Measurements from ENCODE around the gene ADAT2. TPM values are rescaled to one million over a fixed set of nuclear protein-coding genes. Genes with fewer than 3 reads are reported as not detected.
A peak's percentile ranks its signal among the peaks of the same experiment; 100 is the strongest.

ADAT2 gene
- total and polyA plus RNA-seq, 7 donors: 0.60 to 8.7 (median 2.5) TPM

DNA sequence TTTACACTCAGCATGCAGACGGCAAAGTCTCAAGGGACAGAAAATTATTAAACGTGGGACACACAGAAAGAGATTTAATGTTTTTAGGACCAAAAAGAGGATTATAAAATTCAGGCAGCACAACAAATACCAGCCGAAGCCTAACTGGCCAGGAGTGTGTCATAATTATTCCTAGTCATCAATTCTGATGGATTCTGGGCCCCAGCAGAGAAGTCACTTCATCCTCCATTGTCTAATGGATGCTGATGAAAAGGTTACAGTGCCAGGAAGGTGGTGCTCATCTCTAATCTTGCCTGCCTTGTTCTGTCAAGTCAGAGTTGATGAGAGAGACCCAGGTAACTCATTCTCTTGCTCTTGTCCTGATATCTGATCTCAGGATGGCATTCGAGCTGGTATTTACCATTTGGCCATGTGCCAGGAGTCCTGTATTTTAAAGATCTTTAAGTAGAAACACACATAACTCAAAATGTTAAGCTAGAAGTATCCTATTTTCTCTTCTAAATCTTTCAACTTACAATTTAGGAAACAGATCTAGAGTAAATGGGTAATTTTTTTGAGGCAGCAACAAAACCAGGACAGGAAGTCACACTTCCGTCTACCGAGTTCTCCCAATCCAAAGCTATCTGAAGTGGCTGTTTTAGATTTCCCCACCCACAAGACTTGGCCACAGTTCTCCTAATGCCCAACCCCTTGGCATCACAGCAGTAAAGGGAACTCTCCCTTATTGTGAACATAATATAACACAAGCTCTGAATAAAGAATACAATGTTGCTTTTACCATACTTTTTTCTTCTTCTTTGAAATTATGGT, 50.0 kb downstream of the ADAT2 start:
- 37 to 45% methylated on average over 6 of the region's 6 CpGs for WGBS, 2 donors
- no peak for DNase-seq
- intact Hi-C loops (cut with DNase I): no loop called here
- Histone ChIP-seq H3K4me1 (no peaks in the 10 kb centered on the region), H3K36me3 (no peaks in the 10 kb centered on the region), H3K4me3 (no peak overlapping the region), H3K9me3 (no peaks in the 10 kb centered on the region), H3K27me3 (no peaks in the 10 kb centered on the region), H3K27ac (no peak overlapping the region)
- TF ChIP-seq, protein P1, sequence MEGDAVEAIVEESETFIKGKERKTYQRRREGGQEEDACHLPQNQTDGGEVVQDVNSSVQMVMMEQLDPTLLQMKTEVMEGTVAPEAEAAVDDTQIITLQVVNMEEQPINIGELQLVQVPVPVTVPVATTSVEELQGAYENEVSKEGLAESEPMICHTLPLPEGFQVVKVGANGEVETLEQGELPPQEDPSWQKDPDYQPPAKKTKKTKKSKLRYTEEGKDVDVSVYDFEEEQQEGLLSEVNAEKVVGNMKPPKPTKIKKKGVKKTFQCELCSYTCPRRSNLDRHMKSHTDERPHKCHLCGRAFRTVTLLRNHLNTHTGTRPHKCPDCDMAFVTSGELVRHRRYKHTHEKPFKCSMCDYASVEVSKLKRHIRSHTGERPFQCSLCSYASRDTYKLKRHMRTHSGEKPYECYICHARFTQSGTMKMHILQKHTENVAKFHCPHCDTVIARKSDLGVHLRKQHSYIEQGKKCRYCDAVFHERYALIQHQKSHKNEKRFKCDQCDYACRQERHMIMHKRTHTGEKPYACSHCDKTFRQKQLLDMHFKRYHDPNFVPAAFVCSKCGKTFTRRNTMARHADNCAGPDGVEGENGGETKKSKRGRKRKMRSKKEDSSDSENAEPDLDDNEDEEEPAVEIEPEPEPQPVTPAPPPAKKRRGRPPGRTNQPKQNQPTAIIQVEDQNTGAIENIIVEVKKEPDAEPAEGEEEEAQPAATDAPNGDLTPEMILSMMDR (IDR thresholded peaks at IDR 0.05): no peak
- TF ChIP-seq POLR2AphosphoS5 (IDR thresholded peaks at IDR 0.05): no peak

DNA sequence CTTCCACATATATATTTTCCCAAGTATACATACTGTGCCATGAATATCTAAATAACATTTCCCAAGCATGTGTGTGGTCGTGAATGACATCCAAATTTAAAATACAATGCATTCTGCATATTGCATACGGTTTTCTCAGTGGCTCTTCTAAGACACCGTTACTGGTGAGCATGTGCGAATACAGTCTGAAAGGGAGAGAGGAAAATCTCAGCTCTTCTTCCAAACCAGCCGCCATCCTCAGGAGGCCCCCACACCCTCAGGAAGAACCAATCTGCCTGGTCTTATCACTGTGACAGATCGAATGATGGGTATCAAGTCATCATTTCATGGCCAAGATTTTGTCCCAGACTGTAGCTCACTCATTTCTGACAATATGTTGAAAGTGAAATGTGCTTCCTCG, 50.7 kb downstream of the ADAT2 start:
- no peaks in the 10 kb centered on the region for H3K36me3 ChIP-seq
- no peaks in the 10 kb centered on the region for H3K4me1 ChIP-seq
- no peak overlapping the region for H3K4me3 ChIP-seq
- H3K27ac ChIP-seq: no peak overlapping the region
- 80 to 89% methylated on average over 7 of the region's 7 CpGs for WGBS, 2 donors
- DNase-seq: no peak
- intact Hi-C loops (cut with DNase I): no loop called here
- no peaks in the 10 kb centered on the region for H3K27me3 ChIP-seq
- TF ChIP-seq POLR2AphosphoS5 (IDR thresholded peaks at IDR 0.05) (no peak), EP300 (IDR thresholded peaks at IDR 0.05) (no peak), POLR2A (IDR thresholded peaks at IDR 0.05) (no peak)
- TF ChIP-seq, protein P1 (IDR thresholded peaks at IDR 0.05): no peak
- H3K9me3 ChIP-seq: no peaks in the 10 kb centered on the region

DNA sequence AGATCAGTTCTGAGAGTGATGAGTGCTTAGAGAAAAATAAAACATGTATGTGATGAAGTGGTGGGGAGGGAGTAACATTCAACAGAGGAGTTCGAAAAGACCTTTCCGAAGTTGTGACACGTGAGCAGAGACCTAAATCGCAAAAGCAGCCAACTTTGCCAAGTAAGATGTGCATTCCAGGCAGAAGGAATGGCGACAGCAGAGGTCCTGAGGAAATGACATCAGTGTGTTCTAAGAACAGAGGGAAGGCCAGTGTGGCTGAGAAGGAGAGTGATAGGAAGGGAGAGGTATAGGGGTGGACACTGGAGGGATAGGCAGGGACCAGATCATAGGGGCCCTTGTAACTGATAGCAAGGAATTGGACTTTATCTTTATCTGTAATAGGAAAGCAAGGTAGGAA, 51.3 kb downstream of the ADAT2 start:
- WGBS, 2 donors: 95 to 96% methylated on average over 5 of the region's 5 CpGs
- Histone ChIP-seq H3K4me1 (no peaks in the 10 kb centered on the region), H3K36me3 (no peaks in the 10 kb centered on the region), H3K27me3 (no peaks in the 10 kb centered on the region), H3K27ac (no peak overlapping the region), H3K9me3 (no peaks in the 10 kb centered on the region), H3K4me3 (no peak overlapping the region)
- no peak for TF ChIP-seq POLR2AphosphoS5 (IDR thresholded peaks at IDR 0.05)
- no peak for TF ChIP-seq EP300 (IDR thresholded peaks at IDR 0.05)
- no peak for TF ChIP-seq POLR2A (IDR thresholded peaks at IDR 0.05)
- TF ChIP-seq, protein P1 (IDR thresholded peaks at IDR 0.05): no peak
- DNase-seq: no peak
- intact Hi-C loops (cut with DNase I): no loop called here

DNA sequence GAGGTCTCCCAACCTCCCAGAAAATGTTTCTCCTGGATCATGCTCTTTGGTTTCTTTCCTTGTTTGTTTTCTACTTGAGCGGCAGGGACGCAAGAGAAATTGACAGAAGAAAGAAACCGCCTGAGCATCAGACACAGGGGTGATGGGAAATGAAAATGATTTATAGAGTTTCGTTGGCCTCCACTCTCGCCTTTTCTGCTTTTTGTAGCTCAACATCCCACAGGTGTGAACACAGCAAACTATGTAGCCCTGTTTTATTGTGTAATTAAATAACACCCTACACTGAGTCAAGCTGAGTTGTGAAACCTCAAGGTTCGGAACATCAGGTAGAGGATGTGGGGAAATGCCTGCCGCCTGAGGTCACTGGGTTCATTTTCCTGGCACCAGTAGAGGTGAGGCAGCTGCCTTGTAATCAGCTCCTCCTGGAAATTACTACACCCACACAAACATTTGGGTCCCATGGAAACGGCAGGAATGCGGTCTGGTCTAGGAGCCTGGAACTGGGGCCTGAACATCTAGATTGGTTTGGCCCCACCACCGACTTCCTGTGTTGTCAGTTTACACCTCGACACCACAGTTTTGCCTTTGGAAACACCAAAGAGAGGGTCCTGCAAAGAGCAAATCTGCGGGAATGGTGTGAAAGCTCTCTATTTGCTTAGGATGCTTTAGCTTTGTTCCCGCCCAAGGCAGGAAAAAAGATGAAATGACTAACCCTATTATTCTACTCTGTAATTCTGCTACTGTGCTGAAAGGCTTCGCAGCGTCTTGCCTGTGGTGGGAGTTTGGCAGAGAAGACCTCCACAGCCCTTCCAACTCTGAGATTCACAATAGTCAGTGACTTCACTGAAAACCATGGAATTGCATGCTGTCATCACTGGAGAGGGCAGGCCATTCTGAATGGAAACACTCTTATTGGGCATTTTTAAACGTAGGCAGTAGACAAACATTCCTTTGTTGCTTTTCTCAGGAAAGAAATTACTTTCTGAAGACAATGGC, 53.0 kb downstream of the ADAT2 start:
- Histone ChIP-seq H3K36me3 (no peaks in the 10 kb centered on the region), H3K4me3 (no peak overlapping the region), H3K9me3 (no peaks in the 10 kb centered on the region), H3K27me3 (no peaks in the 10 kb centered on the region), H3K4me1 (no peaks in the 10 kb centered on the region), H3K27ac (no peak overlapping the region)
- TF ChIP-seq, protein P1 (IDR thresholded peaks at IDR 0.05): no peak
- peak in 1 of 4 donors; percentile 9 for TF ChIP-seq POLR2AphosphoS5 (IDR thresholded peaks at IDR 0.05)
- DNase-seq: no peak
- WGBS, 2 donors: 21 to 65% methylated on average over 16 of the region's 16 CpGs
- intact Hi-C loops (cut with DNase I): no loop called here

All from sigmoid colon (tissue), 7 donors.